ENCODE measurements around the gene AGPAT4.

AGPAT4 gene

GRCh38 chr6:161292145-161292544 lies 18.3 kb upstream of the AGPAT4 start:
- TF ChIP-seq EZH2phosphoT487 (IDR thresholded peaks at IDR 0.05; ENCODE audit: low read length) (no peak), EZH2 (optimal IDR thresholded peaks at IDR 0.05; ENCODE audit: low read depth, low read length) (no peak)
- TF ChIP-seq, protein P1, sequence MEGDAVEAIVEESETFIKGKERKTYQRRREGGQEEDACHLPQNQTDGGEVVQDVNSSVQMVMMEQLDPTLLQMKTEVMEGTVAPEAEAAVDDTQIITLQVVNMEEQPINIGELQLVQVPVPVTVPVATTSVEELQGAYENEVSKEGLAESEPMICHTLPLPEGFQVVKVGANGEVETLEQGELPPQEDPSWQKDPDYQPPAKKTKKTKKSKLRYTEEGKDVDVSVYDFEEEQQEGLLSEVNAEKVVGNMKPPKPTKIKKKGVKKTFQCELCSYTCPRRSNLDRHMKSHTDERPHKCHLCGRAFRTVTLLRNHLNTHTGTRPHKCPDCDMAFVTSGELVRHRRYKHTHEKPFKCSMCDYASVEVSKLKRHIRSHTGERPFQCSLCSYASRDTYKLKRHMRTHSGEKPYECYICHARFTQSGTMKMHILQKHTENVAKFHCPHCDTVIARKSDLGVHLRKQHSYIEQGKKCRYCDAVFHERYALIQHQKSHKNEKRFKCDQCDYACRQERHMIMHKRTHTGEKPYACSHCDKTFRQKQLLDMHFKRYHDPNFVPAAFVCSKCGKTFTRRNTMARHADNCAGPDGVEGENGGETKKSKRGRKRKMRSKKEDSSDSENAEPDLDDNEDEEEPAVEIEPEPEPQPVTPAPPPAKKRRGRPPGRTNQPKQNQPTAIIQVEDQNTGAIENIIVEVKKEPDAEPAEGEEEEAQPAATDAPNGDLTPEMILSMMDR (IDR thresholded peaks at IDR 0.05; ENCODE audit: low read length) = no peak
- Histone ChIP-seq H3K36me3 (replicated peaks; ENCODE audit: insufficient read depth, low read length) (no peaks in the 10 kb centered on the region), H3K9me2 (replicated peaks; ENCODE audit: insufficient read depth, low read length) (no peaks in the 10 kb centered on the region), H3K27ac (ENCODE audit: low read length) (no peak overlapping the region), H3K27me3 (replicated peaks; ENCODE audit: insufficient read depth, low read length) (no peaks in the 10 kb centered on the region), H4K20me1 (ENCODE audit: insufficient read depth, low read length) (no peaks in the 10 kb centered on the region), H3K4me1 (ENCODE audit: low read length) (no peaks in the 10 kb centered on the region), H2AFZ (ENCODE audit: low read length) (no peak overlapping the region), H3K4me3 (ENCODE audit: low read length) (no peak overlapping the region), H3K9ac (ENCODE audit: low read length) (no peak overlapping the region), H3K4me2 (ENCODE audit: low read depth, low read length) (no peak overlapping the region), H3K9me3 (replicated peaks; ENCODE audit: insufficient read depth, low read length) (no peaks in the 10 kb centered on the region), H3K79me2 (ENCODE audit: low read length) (no peaks in the 10 kb centered on the region), H3F3A (ENCODE audit: insufficient read depth, low read length) (no peaks in the 10 kb centered on the region)
- no peak for DNase-seq

- Histone ChIP-seq H3K27me3 (replicated peaks; ENCODE audit: insufficient read depth, low read length) (no peaks in the 10 kb centered on the region), H3K79me2 (ENCODE audit: low read length) (no peaks in the 10 kb centered on the region), H3K9ac (ENCODE audit: low read length) (no peak overlapping the region), H3K4me2 (ENCODE audit: low read depth, low read length) (no peak overlapping the region), H3K9me2 (replicated peaks; ENCODE audit: insufficient read depth, low read length) (no peaks in the 10 kb centered on the region), H3F3A (ENCODE audit: insufficient read depth, low read length) (no peaks in the 10 kb centered on the region), H3K4me3 (ENCODE audit: low read length) (no peak overlapping the region), H3K27ac (ENCODE audit: low read length) (no peak overlapping the region), H3K4me1 (ENCODE audit: low read length) (no peaks in the 10 kb centered on the region), H3K9me3 (replicated peaks; ENCODE audit: insufficient read depth, low read length) (no peaks in the 10 kb centered on the region), H4K20me1 (ENCODE audit: insufficient read depth, low read length) (no peaks in the 10 kb centered on the region), H3K36me3 (replicated peaks; ENCODE audit: insufficient read depth, low read length) (no peaks in the 10 kb centered on the region), H2AFZ (ENCODE audit: low read length) (no peak overlapping the region)
- no peak for TF ChIP-seq EZH2 (optimal IDR thresholded peaks at IDR 0.05; ENCODE audit: low read depth, low read length)
- TF ChIP-seq, protein P1 (IDR thresholded peaks at IDR 0.05; ENCODE audit: low read length) = no peak
- TF ChIP-seq EZH2phosphoT487 (IDR thresholded peaks at IDR 0.05; ENCODE audit: low read length) = no peak
- no peak for DNase-seq
Observed at GRCh38 chr6:161290751-161291150, 16.9 kb upstream of the AGPAT4 start.

DNA sequence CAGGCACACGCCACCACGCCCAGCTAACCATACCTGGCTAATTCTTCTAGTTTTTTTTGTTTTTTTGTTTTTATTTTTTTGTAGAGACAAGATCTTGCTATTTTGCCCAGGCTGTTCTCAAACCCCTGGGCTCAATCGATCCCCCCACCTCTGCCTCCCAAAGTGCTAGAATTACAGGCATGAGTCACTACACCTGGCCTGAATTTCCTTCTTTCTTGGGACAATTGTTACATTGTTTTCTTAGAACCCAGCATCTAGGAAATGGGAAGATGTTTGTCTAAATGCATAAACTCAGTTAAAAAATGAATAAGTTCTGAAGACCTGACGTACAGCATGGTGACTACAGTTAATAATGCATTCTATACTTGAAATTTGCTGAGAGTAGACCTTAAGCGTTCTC lies 10.8 kb upstream of the AGPAT4 start:
- H3K27ac ChIP-seq (ENCODE audit: low read length) = no peak overlapping the region
- no peaks in the 10 kb centered on the region for H3K9me2 ChIP-seq (replicated peaks; ENCODE audit: insufficient read depth, low read length)
- no peaks in the 10 kb centered on the region for H3K79me2 ChIP-seq (ENCODE audit: low read length)
- H3K4me3 ChIP-seq (ENCODE audit: low read length) = no peak overlapping the region
- no peaks in the 10 kb centered on the region for H3K4me1 ChIP-seq (ENCODE audit: low read length)
- no peak overlapping the region for H2AFZ ChIP-seq (ENCODE audit: low read length)
- DNase-seq = no peak
- H3K36me3 ChIP-seq (replicated peaks; ENCODE audit: insufficient read depth, low read length) = no peaks in the 10 kb centered on the region
- no peaks in the 10 kb centered on the region for H4K20me1 ChIP-seq (ENCODE audit: insufficient read depth, low read length)
- H3K4me2 ChIP-seq (ENCODE audit: low read depth, low read length) = no peak overlapping the region
- no peaks in the 10 kb centered on the region for H3K27me3 ChIP-seq (replicated peaks; ENCODE audit: insufficient read depth, low read length)
- H3K9ac ChIP-seq (ENCODE audit: low read length) = no peak overlapping the region
- H3F3A ChIP-seq (ENCODE audit: insufficient read depth, low read length) = no peaks in the 10 kb centered on the region
- H3K9me3 ChIP-seq (replicated peaks; ENCODE audit: insufficient read depth, low read length) = no peaks in the 10 kb centered on the region
- TF ChIP-seq EZH2 (optimal IDR thresholded peaks at IDR 0.05; ENCODE audit: low read depth, low read length) = no peak
- TF ChIP-seq, protein P1 (IDR thresholded peaks at IDR 0.05; ENCODE audit: low read length) = no peak
- TF ChIP-seq EZH2phosphoT487 (IDR thresholded peaks at IDR 0.05; ENCODE audit: low read length) = no peak
